SU-DHL-6 (cell line): ENCODE results near the gene GMDS.

ENCODE experiments used
- CTCF ChIP-seq: fragments of 200-600 bp; sonication (generic); IDR thresholded peaks from one replicate; pipeline ENCODE4 v1.5.1; 2017; ENCODE audit warnings: antibody characterized with exemption, mild to moderate bottlenecking, low read length, moderate library complexity; ENCODE audit not compliant: insufficient read depth, poor library complexity, severe bottlenecking
- EZH2phosphoT487 ChIP-seq: fragments of 200-600 bp; sonication (generic), shearing (Covaris generic); conservative IDR thresholded peaks from 2 replicates; pipeline ENCODE4 v1.6.1; 2018; ENCODE audit warnings: mild to moderate bottlenecking, antibody characterized with exemption, low read length, moderate library complexity, mixed read lengths

GRCh38 chr6:1744543-1744942, 500.9 kb downstream of the GMDS start:
- TF ChIP-seq CTCF (no peak), EZH2phosphoT487 (no peak)
